NCI-H345 treated with DMSO at 0.1 percent for 48 hours (cell line): ENCODE measurements around the gene PI4K2A.
"Not testable (repeated sequence)": the region's sequence is repeated elsewhere in the genome, so short reads cannot be mapped to it uniquely, and the experiment has no call there.

ENCODE experiments used
- DNase-seq: peaks from one replicate; lab custom pipeline; 2025; ENCODE audit not compliant: unreplicated experiment; lab: John Stamatoyannopoulos, UW

Gene PI4K2A

DNA sequence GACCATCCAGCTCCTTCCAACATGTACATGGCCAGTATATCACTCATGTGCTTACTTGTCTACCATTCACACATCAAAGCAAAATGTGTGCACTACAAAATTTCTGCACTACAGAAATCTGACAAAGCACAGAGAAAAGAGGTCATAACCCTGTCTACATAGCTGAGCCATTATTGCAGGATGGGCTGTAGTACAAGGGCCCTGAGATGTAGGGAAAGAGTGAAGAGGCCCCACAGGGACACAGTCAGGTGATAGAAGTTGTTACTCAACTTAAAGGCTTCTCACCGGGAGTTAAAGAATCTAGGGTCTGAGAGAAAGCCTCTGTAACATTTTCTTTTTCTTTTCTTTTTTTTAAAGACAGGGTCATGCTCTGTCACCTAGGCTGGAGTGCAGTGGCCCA is 29.1 kb downstream of the PI4K2A start:
- no peak for DNase-seq

DNA sequence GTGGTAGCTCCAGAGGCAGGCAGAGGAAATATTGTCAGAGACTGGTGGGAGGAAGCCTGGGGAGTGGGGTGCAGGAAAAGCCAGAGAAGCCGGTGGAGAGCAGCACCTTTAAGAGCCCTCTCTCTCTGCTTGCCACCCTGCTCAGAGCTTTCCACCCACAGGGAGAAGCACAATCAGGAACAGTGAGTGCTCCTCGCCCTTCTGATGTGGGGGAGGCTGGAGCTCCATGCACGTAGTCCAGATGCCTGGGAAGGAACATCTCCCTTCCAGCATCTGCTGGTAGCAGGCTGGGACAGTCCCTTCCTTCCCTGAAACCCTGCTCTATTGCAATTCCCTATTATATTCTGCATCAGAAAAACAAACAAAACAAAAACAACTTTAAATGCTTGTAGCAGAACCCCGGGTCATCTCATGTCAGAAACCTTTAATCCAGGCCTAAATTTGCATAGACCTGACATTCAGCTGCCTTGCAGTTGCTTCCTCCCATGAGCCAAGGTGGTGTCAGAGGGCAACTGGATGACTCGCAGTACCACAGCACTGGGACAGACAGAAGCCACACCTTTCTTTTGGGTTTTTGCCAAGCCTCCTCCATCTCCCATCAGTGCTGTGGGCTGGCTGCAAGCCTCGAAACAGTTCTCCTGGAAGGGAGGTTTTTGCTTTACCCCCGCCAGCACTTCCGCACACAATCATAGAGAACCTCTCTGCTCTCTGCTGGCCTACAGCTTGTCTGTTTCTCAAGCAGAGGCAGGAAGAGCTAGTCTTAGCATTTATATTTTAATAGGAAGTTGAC is 33.5 kb downstream of the PI4K2A start:
- DNase-seq, result no peak

DNA sequence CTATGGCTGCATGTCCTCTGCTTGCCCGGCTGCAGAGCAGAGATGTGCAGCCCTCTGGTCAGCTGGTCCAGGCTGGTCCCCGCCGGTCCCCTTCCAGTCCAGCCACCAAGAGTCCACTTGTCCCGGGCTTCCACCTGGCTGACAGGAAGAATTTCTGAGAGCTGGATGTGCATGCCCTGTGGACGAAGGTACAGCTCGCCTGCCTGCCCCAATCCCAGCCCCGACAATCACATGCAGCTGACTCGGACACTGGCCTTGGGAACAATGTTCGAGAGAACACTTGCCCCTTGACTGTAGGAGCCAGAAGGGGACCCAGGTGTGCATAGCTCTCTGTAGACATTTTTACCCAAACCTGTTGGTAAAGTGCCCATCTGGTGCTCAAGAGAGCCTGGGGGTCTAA is 34.8 kb downstream of the PI4K2A start:
- no peak for DNase-seq

DNA sequence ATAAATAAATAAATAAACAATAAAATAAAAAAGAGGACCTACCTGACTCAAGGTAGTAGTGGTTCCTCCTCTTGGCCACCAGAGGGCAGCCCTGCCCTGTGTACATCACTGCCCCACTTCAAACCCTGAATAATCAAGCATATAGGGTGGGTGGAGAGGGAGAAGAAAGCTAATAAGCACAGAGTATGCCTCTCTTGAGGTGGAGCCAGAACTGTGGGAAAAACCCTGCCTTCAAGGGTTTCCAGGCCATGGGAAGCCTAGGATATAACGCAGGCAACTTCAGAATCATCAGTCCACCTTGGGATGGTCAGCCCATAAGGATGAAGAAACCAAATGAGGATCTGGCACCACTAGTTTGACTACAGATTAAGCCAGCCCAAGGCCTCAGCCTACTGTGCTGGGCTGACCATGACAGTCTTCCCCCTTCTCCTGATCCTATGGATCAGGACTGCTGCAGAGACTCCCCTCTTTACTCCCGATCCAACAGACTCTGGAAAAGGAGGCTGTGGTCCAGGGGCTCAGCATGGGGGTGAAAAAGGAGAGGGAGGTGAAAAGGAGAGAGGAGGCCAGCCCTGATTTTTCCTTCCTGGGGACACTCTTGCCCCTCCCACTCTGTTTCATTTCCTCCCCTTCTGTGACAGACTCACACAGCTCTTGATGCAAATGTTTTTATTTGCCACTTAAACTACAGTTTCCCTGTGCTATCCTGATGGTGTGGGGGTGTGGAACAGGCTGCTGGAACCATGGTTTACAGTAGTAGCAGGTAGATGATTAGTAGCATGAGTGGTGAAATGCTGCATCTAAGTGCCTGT is 36.5 kb downstream of the PI4K2A start:
- peak; percentile 18 for DNase-seq

DNA sequence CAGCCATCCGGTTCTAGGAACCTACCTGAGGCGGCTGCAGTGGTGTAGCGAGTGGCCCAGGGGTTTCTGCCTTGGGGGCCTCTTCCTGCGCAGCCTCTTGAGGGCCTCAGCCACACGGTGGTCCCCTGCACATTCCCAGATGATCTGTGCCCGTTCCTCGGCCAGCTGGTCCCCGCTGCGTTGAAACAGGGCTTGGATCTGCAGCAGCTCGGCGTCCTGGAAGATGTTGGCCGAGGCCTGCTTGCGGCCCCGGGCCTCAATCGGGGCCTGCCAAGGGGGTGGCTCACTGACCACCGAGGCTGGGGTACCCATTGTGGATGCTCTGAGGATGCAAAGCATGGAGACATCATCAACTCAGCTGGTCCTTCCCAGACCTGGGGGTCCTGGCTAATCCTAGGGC is 39.1 kb downstream of the PI4K2A start:
- no peak for DNase-seq

DNA sequence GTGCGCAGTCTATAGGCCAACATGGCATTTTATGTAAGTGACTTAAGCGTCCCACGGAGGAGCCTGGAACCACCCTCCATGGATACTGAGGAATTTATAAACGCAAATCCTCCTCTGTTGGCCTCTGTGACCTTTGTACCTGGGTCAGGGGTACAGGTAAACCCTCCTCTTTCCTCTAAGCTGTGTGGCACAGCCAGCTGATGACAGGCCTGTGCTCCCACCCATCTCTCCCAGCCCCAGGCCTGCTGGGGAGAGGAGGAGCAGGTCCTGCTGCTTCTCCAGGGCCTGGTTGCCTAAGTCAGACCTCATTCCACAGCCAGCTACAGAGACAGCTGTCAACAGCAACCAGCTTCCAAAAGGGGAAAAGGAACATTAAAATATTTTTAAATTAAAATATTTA is 41.6 kb downstream of the PI4K2A start:
- DNase-seq, result no peak

DNA sequence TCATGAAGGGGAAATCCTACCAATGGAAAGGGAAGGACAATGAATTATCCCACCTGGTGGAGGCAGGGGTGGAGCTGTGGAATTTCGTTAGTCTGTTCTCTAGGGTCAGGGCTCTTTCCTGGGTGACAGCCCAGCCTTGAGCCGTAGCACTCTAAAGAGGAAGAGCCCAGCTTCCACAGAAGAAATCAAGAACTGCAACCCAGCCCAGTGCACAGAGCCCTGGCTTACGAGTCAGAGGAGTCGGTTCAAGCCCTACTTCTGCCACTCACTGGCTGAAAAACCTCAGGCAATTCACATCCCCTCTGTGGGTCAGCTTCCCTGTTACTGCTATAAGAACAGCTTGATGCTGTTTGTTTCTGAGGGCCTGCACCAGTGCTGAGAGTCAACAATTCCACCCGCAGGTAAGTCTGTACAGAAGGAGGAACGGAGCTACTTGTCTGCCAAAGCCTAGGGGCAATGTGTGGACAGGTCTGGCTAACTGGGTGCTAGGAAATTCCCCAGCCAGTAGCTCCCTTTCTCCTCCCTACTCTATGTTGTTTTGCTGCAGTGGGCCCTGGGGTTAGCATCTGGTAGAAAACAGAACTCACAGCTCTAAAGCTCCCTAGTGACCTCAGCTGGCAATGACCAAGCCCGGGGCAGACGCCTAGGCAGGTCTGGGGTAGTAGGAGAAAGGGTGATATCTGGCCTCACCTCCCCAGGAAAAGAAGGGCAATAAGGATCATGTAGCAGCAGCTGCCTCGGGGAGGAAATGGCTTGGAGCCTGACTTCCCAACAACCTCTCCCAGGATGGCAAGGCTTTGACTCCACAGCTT is 43.3 kb downstream of the PI4K2A start:
- DNase-seq, result no peak

DNA sequence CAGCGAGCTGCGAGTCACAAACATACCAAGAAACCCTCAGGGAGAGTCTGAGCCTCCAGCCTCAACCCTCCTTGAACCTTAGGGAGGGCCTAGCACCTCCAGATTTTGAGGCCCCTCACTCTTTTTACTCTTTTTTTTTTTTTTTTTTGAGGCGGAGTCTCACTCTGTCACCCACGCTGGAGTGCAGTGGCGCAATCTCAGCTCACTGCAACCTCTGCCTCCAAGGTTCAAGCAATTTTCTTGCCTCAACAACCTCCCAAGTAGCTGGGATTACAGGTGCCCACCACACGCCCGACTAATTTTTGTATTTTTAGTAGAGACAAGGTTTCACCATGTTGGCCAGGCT is 43.9 kb downstream of the PI4K2A start:
- DNase-seq, result not testable (repeated sequence)

DNA sequence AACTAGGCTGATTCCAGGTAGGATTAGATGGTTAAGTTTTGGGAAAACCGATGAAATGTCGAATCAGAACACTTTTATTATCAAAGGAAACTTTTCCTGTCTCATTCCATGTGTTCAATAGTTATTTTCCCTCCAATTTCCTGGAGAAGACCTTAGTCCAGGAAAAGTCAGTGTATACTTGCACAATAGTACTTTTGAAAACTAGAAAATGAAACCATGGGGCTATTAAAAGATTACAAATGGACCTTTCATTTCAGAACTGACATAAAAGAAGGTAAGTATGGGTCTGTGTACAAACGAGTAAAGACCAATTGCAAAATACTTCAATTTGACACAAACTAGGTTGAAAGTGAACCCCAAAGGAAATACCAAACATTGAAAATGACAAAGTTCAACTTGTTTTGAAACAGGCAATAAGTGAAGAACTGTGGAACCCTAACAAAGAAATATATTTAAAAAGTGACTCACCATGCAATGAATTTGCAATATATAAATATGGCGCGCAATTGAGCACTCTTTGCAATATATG is 44.5 kb downstream of the PI4K2A start:
- DNase-seq, result no peak

DNA sequence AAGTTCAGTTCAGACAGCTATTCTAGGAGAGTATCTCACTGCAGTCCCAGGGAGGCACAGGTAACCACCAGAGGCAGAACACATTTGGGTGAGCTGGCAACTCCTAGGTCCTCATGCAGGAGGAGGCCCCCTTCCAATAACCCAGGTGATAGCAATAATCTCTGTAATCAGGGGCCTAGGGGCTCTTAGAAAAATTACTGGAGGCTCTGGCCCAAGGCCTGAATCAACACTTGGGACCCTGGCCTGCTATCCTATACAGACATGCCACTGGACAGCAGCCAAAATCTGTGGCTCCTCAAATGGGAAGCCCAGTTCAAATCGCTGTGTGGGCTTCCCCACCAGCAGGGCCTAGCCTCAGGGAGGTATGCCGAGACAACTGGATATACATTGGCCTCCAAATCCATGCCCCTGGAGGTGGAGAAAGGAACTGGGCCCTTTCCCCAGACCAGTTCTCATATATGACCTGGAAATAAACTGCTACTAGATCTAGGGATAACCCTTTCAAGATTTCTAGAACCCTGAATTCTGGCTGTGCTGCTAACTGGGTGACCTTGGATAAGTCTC is 45.0 kb downstream of the PI4K2A start:
- no peak for DNase-seq

DNA sequence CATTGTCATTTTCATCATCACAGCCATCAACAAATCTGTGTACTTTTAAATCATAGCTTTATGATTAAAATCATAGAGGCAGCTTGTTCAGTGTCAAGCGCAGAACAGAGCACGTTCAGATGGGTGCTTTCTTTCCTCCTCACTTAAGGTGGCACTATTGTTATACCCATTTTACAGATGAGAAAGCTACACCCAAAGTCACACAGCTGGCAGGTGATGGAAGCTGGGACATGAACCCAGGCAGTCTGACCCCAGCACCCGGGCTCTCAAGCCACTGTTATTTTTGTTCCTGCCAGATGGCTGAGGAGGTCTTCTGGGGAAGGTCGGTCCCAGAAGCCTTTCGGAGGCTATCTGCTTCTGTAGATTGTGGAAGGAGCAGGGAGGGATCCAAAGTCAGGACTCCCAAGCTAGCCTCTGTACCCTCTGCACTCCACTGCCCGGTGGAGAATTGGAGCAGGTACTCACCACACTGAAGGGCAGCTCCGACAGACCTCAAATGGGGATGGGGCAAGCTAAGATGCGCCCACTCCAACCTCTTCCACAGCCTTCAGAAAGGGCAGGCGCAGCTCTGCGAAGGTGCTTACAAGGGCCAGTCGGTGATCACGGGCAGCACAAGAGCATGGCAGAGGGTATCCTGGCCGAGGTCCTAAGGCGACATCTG is 46.0 kb downstream of the PI4K2A start:
- DNase-seq, result no peak

DNA sequence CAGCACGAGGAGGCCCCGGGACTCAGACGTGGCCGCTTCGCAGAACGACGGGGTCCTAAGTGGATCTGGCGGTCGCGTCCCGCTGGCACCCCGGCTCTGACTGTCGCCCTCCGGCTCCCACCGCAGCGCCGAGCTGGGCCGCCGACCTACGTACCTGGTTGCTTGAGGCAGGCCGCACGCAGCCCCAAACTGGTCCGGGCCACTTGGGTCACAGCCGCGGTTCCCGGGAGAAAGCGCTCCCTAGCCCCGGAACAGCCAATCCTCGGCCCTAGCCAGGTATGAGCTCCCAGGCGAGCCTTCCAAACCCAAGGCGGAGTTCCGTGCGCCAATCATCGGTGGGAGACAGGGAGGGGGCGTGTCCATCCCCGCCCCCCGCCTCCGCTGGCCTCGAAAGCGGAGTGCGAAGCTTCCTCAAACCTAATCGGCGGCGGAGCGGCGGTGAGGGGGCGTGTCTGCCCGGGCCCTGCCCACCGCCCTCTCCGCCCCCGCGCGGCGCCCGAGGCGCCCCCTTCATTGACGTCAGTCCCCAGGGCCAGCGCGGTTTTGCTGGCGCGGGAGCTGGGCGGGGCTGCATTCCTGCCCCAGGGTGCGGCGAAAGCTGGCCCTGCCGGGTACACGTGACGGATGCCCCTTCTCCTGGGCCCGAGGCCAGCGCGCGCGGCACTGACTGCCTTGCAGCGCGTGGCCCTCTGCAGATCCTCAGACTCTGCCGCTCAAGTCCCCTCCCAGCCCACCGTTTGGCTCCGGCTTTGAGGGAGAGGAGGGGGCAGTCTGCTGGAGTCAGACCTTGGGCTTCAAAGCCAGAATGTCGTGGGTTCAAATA is 46.7 kb downstream of the PI4K2A start, which contains the start of gene AVPI1:
Gene AVPI1 (minus strand): TSS at position 280 of the 823 bp plus-strand sequence. CDS start 7,336 bp downstream, outside the sequence.
- peak; percentile 79 for DNase-seq

DNA sequence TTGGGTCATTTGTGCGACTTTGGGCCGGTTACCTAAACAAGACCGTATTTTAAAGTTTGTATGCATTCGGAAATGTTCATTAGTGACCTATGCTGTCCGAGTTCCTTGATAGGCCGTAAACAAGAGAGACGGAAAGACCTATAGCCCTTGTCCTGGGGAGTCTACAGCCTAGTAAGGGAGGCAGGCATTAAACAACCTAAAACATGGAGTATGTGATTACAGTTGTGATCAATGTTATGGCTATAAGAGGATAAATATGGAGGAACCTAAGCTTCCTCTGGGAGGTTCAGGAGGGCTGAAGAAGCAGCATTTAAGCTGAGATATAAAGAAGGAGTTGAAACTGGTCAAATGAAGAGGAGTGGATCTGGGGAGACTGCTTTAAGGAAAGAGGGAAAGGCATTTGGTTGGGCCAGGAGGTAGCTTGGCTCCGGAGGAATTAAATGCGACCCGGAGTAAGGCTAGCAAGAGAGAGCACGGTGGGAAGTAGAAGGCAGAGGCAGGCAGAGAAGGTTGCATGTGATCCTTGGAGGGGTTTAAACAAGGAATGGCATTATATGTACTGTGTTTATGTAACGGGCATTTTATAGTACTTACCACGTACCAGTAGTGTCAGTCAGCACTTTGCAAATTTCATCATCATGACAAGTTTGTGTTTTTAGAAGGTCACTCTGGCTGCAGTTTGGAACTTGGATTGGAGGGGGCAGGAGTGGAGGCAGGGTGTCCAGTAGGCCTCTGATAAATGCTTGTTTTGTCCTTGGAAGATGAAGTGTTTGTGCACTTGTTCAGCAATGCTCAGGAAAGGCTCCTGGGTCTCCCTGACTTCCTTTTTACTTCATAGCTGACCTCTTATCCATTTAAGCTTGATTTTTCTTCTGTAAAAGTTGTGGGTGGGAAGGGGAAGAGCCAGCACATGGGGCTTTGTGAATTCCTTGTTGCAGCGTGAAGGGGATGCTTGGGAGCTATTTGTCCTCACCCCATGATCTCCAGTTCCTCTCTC is 47.6 kb downstream of the PI4K2A start:
- no peak for DNase-seq

DNA sequence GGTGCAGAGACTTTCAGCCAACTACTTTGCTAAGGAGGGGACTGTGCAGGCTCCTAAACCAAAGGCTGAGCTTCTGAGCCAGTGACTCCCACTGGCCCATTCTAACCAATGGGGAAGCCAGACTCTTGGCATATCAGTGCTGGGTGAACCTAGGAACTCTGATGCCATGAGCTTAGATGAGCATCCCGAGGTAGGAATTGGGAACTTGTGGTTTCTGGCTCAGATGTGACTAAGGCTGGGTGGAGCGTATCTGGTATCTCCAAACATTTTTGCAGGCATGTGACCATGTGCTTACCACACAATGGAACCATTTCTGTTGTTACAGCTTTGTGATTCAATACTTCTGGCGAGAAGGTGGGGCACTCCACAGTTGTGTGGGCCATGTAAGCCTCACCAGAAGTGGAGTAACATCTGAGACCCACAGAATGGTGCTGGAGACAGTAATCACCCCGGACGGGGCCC is 49.1 kb downstream of the PI4K2A start:
- DNase-seq, result no peak

DNA sequence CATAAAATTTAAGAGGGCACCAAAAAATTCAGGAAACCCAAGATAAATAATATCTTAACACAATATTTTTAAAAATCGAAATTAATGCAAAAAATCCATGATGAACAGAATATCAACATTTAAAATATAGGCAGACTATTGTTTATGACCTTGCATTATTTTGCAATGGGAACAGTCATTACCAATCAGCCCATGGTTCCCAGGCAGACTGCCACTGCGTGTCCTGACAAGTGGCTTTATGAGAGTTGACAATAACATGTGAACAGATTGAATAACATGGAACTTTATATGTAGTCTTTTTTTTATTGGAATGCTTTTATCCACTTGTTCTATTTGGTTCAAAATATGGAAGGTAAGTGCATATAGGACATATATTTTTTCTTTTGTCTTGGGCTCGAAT is 49.7 kb downstream of the PI4K2A start:
- no peak for DNase-seq

DNA sequence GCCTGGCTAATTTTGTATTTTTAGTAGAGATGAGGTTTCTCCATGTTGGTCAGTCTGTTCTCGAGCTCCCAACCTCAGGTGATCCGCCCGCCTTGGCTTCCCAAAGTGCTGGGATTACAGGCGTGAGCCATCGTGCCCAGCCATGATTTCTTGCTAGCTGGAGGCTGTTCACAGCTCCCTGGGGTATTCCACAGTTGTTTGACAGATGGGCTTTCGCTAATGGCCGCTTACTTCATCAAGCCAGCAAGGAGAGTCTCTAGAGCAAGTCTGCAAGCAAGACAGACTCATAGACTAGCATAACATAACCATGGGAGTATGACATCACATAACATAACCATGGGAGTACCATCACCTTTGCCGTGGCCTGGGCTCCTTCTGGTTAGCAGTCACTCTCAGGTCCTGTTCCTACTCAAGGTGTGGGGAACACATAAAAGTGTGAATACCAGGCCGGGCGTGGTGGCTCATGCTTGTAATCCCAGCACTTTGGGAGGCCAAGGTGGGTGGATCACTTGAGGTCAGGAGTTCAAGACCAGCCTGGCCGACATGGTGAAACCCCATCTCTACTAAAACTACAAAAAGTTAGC is 57.7 kb downstream of the PI4K2A start:
- not testable (repeated sequence) for DNase-seq

DNA sequence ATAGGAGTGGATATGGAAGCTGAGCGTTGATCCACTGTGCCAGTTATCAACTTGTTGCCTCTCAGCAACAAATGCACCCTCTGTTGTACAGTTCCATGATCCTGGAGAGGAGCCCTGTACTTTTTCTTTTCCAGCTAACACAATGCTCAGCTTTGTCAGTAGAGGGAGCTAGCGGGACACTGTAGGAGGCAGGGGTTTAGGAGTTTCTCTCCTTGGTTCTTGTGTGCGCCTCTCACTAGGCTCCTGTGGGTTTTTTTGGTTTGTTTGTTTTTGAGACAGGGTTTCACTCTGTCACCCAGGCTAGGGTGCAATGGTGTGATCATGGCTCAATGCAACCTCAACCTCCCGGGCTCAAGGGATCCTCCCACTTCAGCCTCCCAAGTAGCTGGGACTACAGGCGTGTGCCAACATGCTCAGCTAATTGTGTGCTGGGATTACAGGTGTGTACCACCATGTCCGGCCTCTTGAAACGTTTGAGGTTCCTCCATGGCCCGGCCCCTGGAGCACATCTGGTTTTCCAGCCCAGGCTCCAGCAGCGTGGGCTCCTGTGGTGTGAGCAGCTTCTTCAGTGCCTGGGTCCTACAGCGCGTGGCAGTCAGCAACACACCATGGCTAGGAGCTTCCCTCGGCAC is 61.1 kb downstream of the PI4K2A start:
- DNase-seq, result peak; percentile 36
